ENCODE results near the gene STRADA. TPM values are rescaled to one million over a fixed set of nuclear protein-coding genes. Genes with fewer than 3 reads are reported as not detected.

The STRADA gene
- polyA plus RNA-seq, 3 donors: 10.7 to 17.5 (median 16.6) TPM

GRCh38 chr17:63705657-63706056, 35.9 kb downstream of the STRADA start:
- H3K27ac ChIP-seq (ENCODE audit: low read depth, low read length): no peak overlapping the region
- WGBS, 3 donors: 30 to 59% (median 48%) methylated on average over 3 of the region's 3 CpGs

- 88 to 92% (median 90%) methylated on average over 9 of the region's 9 CpGs for WGBS, 3 donors
- no peak overlapping the region for H3K27ac ChIP-seq (ENCODE audit: low read depth, low read length)
Measured at GRCh38 chr17:63704836-63705235, 36.8 kb downstream of the STRADA start.

GRCh38 chr17:63704259-63704576, 37.4 kb downstream of the STRADA start:
- no peak overlapping the region for H3K27ac ChIP-seq (ENCODE audit: low read depth, low read length)
- 89 to 91% (median 90%) methylated on average over 11 of the region's 11 CpGs for WGBS, 3 donors

GRCh38 chr17:63703556-63704258, 37.9 kb downstream of the STRADA start:
- H3K27ac ChIP-seq (ENCODE audit: low read depth, low read length): no peak overlapping the region
- 86 to 93% (median 92%) methylated on average over 15 to 16 of the region's 16 CpGs for WGBS, 3 donors

GRCh38 chr17:63703029-63703428, 38.6 kb downstream of the STRADA start:
- no peak overlapping the region for H3K27ac ChIP-seq (ENCODE audit: low read depth, low read length)
- 80 to 94% (median 85%) methylated on average over 5 of the region's 5 CpGs for WGBS, 3 donors

GRCh38 chr17:63702721-63703015, 38.9 kb downstream of the STRADA start:
- H3K27ac ChIP-seq (ENCODE audit: low read depth, low read length): no peak overlapping the region
- WGBS, 3 donors: 80 to 88% (median 82%) methylated on average over 6 of the region's 6 CpGs

GRCh38 chr17:63701868-63702720, 39.5 kb downstream of the STRADA start:
- WGBS, 3 donors: 55 to 86% (median 64%) methylated on average over 17 to 19 of the region's 19 CpGs
- H3K27ac ChIP-seq (ENCODE audit: low read depth, low read length): no peak overlapping the region

GRCh38 chr17:63701456-63701820, 40.2 kb downstream of the STRADA start:
- H3K27ac ChIP-seq (ENCODE audit: low read depth, low read length): peak overlapping the region; percentile 4
- whole genome bisulfite sequencing, 3 donors: 48 to 82% (median 48%) methylated on average over 10 of the region's 10 CpGs

- WGBS, 3 donors: 4 to 24% (median 5%) methylated on average over 67 to 88 of the region's 88 CpGs
- peak overlapping the region; percentile 4 for H3K27ac ChIP-seq (ENCODE audit: low read depth, low read length)
Measured at GRCh38 chr17:63700528-63701455, 40.8 kb downstream of the STRADA start.

- H3K27ac ChIP-seq (ENCODE audit: low read depth, low read length): no peak within 1 kb of the TSS
- 1% methylated on average over 47 to 122 of the region's 133 CpGs for WGBS, 3 donors
Measured at GRCh38 chr17:63699638-63700527, 41.7 kb downstream of the STRADA start, which contains the start of gene LIMD2. Gene LIMD2 (minus strand): TSS chr17:63700125. CDS start chr17:63699298, 827 bp downstream.

- 10 to 20% (median 16%) methylated on average over 30 to 45 of the region's 45 CpGs for WGBS, 3 donors
- H3K27ac ChIP-seq (ENCODE audit: low read depth, low read length): no peak overlapping the region
Measured at GRCh38 chr17:63698886-63699637, 42.5 kb downstream of the STRADA start.

- WGBS, 3 donors: 34 to 47% (median 38%) methylated on average over 23 to 24 of the region's 24 CpGs
- H3K27ac ChIP-seq (ENCODE audit: low read depth, low read length): no peak overlapping the region
Measured at GRCh38 chr17:63698381-63698885, 43.2 kb downstream of the STRADA start.

- no peak overlapping the region for H3K27ac ChIP-seq (ENCODE audit: low read depth, low read length)
- 57 to 66% (median 61%) methylated on average over 22 of the region's 22 CpGs for WGBS, 3 donors
Measured at GRCh38 chr17:63697341-63698286, 44.0 kb downstream of the STRADA start.

- no peak overlapping the region for H3K27ac ChIP-seq (ENCODE audit: low read depth, low read length)
- 50 to 66% (median 54%) methylated on average over 9 of the region's 9 CpGs for WGBS, 3 donors
Measured at GRCh38 chr17:63696381-63696961, 45.1 kb downstream of the STRADA start.

- H3K27ac ChIP-seq (ENCODE audit: low read depth, low read length): no peak overlapping the region
- 83 to 85% (median 84%) methylated on average over 6 of the region's 6 CpGs for WGBS, 3 donors
Measured at GRCh38 chr17:63695889-63696288, 45.7 kb downstream of the STRADA start.
